Endodermal cell (in vitro differentiated cells): ENCODE results near the gene IGFBP1. TPM values are rescaled to one million over a fixed set of nuclear protein-coding genes. Genes with fewer than 3 reads are reported as not detected.
A peak's percentile ranks its signal among the peaks of the same experiment; 100 is the strongest.

Source experiments
- DNase-seq: peaks from one replicate; pipeline ENCODE4 v3.0.0-alpha.2; 2017
- H3K27ac ChIP-seq: 2 replicates; pipeline ENCODE4 v1.5.1; 2013; ENCODE audit warnings: mild to moderate bottlenecking, low read depth, low read length, moderate library complexity
- H3K27me3 ChIP-seq: 2 replicates; pipeline ENCODE4 v1.6.1; 2013; ENCODE audit warnings: mild to moderate bottlenecking, low read length, moderate library complexity; ENCODE audit not compliant: insufficient read depth, control insufficient read depth, poor library complexity, severe bottlenecking
- H3K36me3 ChIP-seq: 2 replicates; pipeline ENCODE4 v1.7.0; 2013; ENCODE audit warnings: mild to moderate bottlenecking, low read length, moderate library complexity; ENCODE audit not compliant: control insufficient read depth, insufficient read depth
- H3K4me1 ChIP-seq: one replicate; pipeline ENCODE4 v1.7.0; 2013; ENCODE audit warnings: low read length; ENCODE audit not compliant: control insufficient read depth, insufficient read depth
- H3K4me3 ChIP-seq: 2 replicates; pipeline ENCODE4 v1.5.1; 2013; ENCODE audit warnings: mild to moderate bottlenecking, low read length, moderate library complexity
- H3K9ac ChIP-seq: 2 replicates; pipeline ENCODE4 v1.6.1; 2013; ENCODE audit warnings: mild to moderate bottlenecking, low read length, moderate library complexity; ENCODE audit not compliant: poor library complexity, severe bottlenecking; ENCODE audit errors: extremely low read depth
- H3K9me3 ChIP-seq: 2 replicates; pipeline ENCODE4 v1.6.1; 2013; ENCODE audit warnings: mild to moderate bottlenecking, low read length, moderate library complexity; ENCODE audit not compliant: control insufficient read depth
- H3K27ac Mint-ChIP-seq: 2 replicates; pipeline ENCODE4 v1.8.0; 2020; ENCODE audit warnings: mixed read lengths
- H3K27me3 Mint-ChIP-seq: 2 replicates; pipeline ENCODE4 v1.8.0; 2021; ENCODE audit warnings: mild to moderate bottlenecking, mixed read lengths; ENCODE audit not compliant: insufficient read depth
- H3K36me3 Mint-ChIP-seq: 2 replicates; pipeline ENCODE4 v1.8.0; 2020; ENCODE audit warnings: low read depth, mixed read lengths
- H3K4me1 Mint-ChIP-seq: 2 replicates; pipeline ENCODE4 v1.8.0; 2020; ENCODE audit warnings: mixed read lengths
- H3K4me3 Mint-ChIP-seq: 2 replicates; pipeline ENCODE4 v1.8.0; 2020; ENCODE audit warnings: mild to moderate bottlenecking, moderate library complexity, mixed read lengths
- H3K9me3 Mint-ChIP-seq: 2 replicates; pipeline ENCODE4 v1.8.0; 2020; ENCODE audit warnings: mild to moderate bottlenecking, mixed read lengths
- CTCF ChIP-seq: fragments of 200-600 bp; sonication (generic); conservative IDR thresholded peaks from 2 replicates; pipeline ENCODE4 v1.5.0; 2021; ENCODE audit warnings: antibody characterized with exemption, mild to moderate bottlenecking
- WGBS, 2 experiments: methylation state at CpG; one replicate each; pipeline versions ENCODE4 v1.1.5 to v1.1.7; 2013; ENCODE audit warnings: missing lambda C conversion rate in 2 of 2, mixed read lengths in 1 of 2; ENCODE audit not compliant: insufficient coverage in 1 of 2, insufficient read length in 1 of 2; 5-methylcytosine and 5-hydroxymethylcytosine counted together
- total RNA-seq, 2 donors: library from RNA; stranded (reverse); fragmentation: NEBNext Ultra II Directional in 1 of 2; extraction: Animal tissue kit (Norgen Biotek cat#: 25700) in 1 of 2; gene quantifications; 2 replicates in 1 of 2; 3 replicates in 1 of 2; pipeline ENCODE4 v1.2.1, GENCODE V29; 2021

The IGFBP1 gene
- total RNA-seq, 2 donors from 2014 or later = not detected

GRCh38 chr7:45890125-45890901 is 2.0 kb downstream of the IGFBP1 start:
- WGBS, 2 experiments = 79 to 84% methylated on average over 6 to 8 of the region's 8 CpGs
- no peak for DNase-seq
- peaks cover 42% of the 10 kb centered on the region for H3K27me3 ChIP-seq
- Mint-ChIP-seq H3K36me3 (no peaks in the 10 kb centered on the region), H3K9me3 (no peaks in the 10 kb centered on the region), H3K4me3 (no peak overlapping the region), H3K27ac (no peak overlapping the region), H3K27me3 (peaks cover 78% of the 10 kb centered on the region), H3K4me1 (peaks cover 8% of the 10 kb centered on the region)
- H3K4me3 ChIP-seq = no peak overlapping the region
- H3K27ac ChIP-seq = no peak overlapping the region
- no peak overlapping the region for H3K9ac ChIP-seq
- TF ChIP-seq CTCF = no peak
- H3K36me3 ChIP-seq = no peaks in the 10 kb centered on the region
- no peaks in the 10 kb centered on the region for H3K4me1 ChIP-seq
- no peaks in the 10 kb centered on the region for H3K9me3 ChIP-seq

- Histone ChIP-seq H3K27ac (no peak overlapping the region), H3K27me3 (peaks cover 42% of the 10 kb centered on the region), H3K4me3 (no peak overlapping the region), H3K9ac (no peak overlapping the region), H3K36me3 (no peaks in the 10 kb centered on the region), H3K4me1 (no peaks in the 10 kb centered on the region), H3K9me3 (no peaks in the 10 kb centered on the region)
- no peaks in the 10 kb centered on the region for H3K36me3 Mint-ChIP-seq
- no peak overlapping the region for H3K4me3 Mint-ChIP-seq
- no peaks in the 10 kb centered on the region for H3K9me3 Mint-ChIP-seq
- no peak overlapping the region for H3K27ac Mint-ChIP-seq
- peak; percentile 78 for TF ChIP-seq CTCF
- H3K4me1 Mint-ChIP-seq = peaks cover 8% of the 10 kb centered on the region
- peaks cover 73% of the 10 kb centered on the region for H3K27me3 Mint-ChIP-seq
- no peak for DNase-seq
- 46 to 95% methylated on average over 2 to 5 of the region's 6 CpGs for WGBS, 2 experiments
Measured at GRCh38 chr7:45890902-45891461, 2.7 kb downstream of the IGFBP1 start.

GRCh38 chr7:45891462-45892402 is 3.4 kb downstream of the IGFBP1 start:
- Histone ChIP-seq H3K4me3 (no peak overlapping the region), H3K27me3 (peaks cover 42% of the 10 kb centered on the region), H3K27ac (no peak overlapping the region), H3K9ac (no peak overlapping the region), H3K9me3 (no peaks in the 10 kb centered on the region), H3K4me1 (no peaks in the 10 kb centered on the region), H3K36me3 (no peaks in the 10 kb centered on the region)
- WGBS, 2 experiments = 80 to 95% methylated on average over 5 to 10 of the region's 10 CpGs
- Mint-ChIP-seq H3K27ac (no peak overlapping the region), H3K4me3 (no peak overlapping the region), H3K9me3 (no peaks in the 10 kb centered on the region), H3K27me3 (peaks cover 69% of the 10 kb centered on the region), H3K4me1 (peaks cover 8% of the 10 kb centered on the region), H3K36me3 (no peaks in the 10 kb centered on the region)
- TF ChIP-seq CTCF = no peak
- DNase-seq = no peak
